ENCODE data around the gene MKS1.

GRCh38 chr17:58205936-58206335, 13.1 kb downstream of the MKS1 start:
- TF ChIP-seq POLR2A (IDR thresholded peaks at IDR 0.05; ENCODE audit: low read depth, low read length) (no peak), POLR2AphosphoS5 (IDR thresholded peaks at IDR 0.05; ENCODE audit: low read depth, low read length) (no peak), PAX5 (IDR thresholded peaks at IDR 0.05; ENCODE audit: insufficient read depth, low read length, severe bottlenecking) (no peak), POU2F2 (IDR thresholded peaks at IDR 0.05; ENCODE audit: low read depth, low read length) (no peak), TAF1 (IDR thresholded peaks at IDR 0.05; ENCODE audit: low read depth, low read length) (no peak)

Measured in GM12891 (cell line).